ENCODE data around the gene SLC34A1. TPM values are rescaled to one million over a fixed set of nuclear protein-coding genes. Genes with fewer than 3 reads are reported as not detected.

The SLC34A1 gene
- total RNA-seq, 1 donor from 2014 or later: not detected

GRCh38 chr5:177388521-177389052, 4.4 kb downstream of the SLC34A1 start:
- no peak for DNase-seq

GRCh38 chr5:177389241-177390169, 5.3 kb downstream of the SLC34A1 start:
- peak; percentile 41 for DNase-seq

GRCh38 chr5:177390363-177391300, 6.4 kb downstream of the SLC34A1 start:
- DNase-seq: peak; percentile 84

GRCh38 chr5:177392765-177393164, 8.5 kb downstream of the SLC34A1 start:
- DNase-seq: no peak

GRCh38 chr5:177393206-177393765, 9.1 kb downstream of the SLC34A1 start:
- DNase-seq: no peak

GRCh38 chr5:177393990-177394389, 9.8 kb downstream of the SLC34A1 start:
- no peak for DNase-seq

GRCh38 chr5:177396078-177396477, 11.8 kb downstream of the SLC34A1 start:
- no peak for DNase-seq

GRCh38 chr5:177396807-177397206, 12.6 kb downstream of the SLC34A1 start:
- DNase-seq: no peak

GRCh38 chr5:177397875-177398390, 13.7 kb downstream of the SLC34A1 start:
- no peak for DNase-seq

- peak; percentile 14 for DNase-seq
Observed at GRCh38 chr5:177399997-177400868, 16.0 kb downstream of the SLC34A1 start, which contains the start of gene PFN3. PFN3 (minus strand) TSS chr5:177400661; CDS start chr5:177400576, 85 bp downstream.

- DNase-seq: no peak
Observed at GRCh38 chr5:177402271-177403043, 18.2 kb downstream of the SLC34A1 start.

GRCh38 chr5:177403102-177403791, 19.0 kb downstream of the SLC34A1 start:
- no peak for DNase-seq

- DNase-seq: peak; percentile 10
Observed at GRCh38 chr5:177403792-177404640, 19.8 kb downstream of the SLC34A1 start.

GRCh38 chr5:177404641-177405179, 20.5 kb downstream of the SLC34A1 start:
- DNase-seq: no peak

GRCh38 chr5:177405312-177405711, 21.1 kb downstream of the SLC34A1 start:
- no peak for DNase-seq

GRCh38 chr5:177405805-177406204, 21.6 kb downstream of the SLC34A1 start:
- no peak for DNase-seq

GRCh38 chr5:177409043-177409801, 25.0 kb downstream of the SLC34A1 start, which contains the start of gene F12:
F12 (minus strand) TSS chr5:177409564; CDS start chr5:177409527, 37 bp downstream.
- DNase-seq: no peak

All from skin of body (tissue), 2 donors.